HepG2 (cell line): ENCODE data around the gene C11orf16. TPM values are rescaled to one million over a fixed set of nuclear protein-coding genes. Genes with fewer than 3 reads are reported as not detected.

Experiments
- EHMT2 ChIP-seq: fragments of 200-600 bp; sonication (generic); IDR thresholded peaks from 2 replicates; pipeline ENCODE4 v1.7.0; 2017; ENCODE audit warnings: antibody characterized with exemption, low read depth, low read length, borderline replicate concordance
- FOXC1 ChIP-seq: sonication (generic); formaldehyde crosslinking; IDR thresholded peaks from 2 replicates; pipeline ENCODE4 v1.8.0; 2022; ENCODE audit warnings: mild to moderate bottlenecking, missing genetic modification reagents, borderline replicate concordance
- HIVEP1 ChIP-seq: sonication (generic); formaldehyde crosslinking; IDR thresholded peaks from 2 replicates; pipeline ENCODE4 v1.4.0; 2020; ENCODE audit warnings: mild to moderate bottlenecking, missing genetic modification reagents
- KDM2A ChIP-seq: sonication (generic); formaldehyde crosslinking; IDR thresholded peaks from 2 replicates; pipeline ENCODE4 v1.4.0; 2020; ENCODE audit warnings: low read depth, missing genetic modification reagents, borderline replicate concordance
- KLF16 ChIP-seq, 2 experiments: sonication (generic) in 1 of 2; formaldehyde crosslinking in 1 of 2; IDR thresholded peaks; 2 replicates each; pipeline versions ENCODE4 v1.6.1 to v1.8.0; 2016 to 2023; ENCODE audit warnings: missing genetic modification reagents in 2 of 2, missing compliant biosample characterization in 1 of 2
- RFX1 ChIP-seq: fragments of 450-650 bp; IDR thresholded peaks from 2 replicates; pipeline ENCODE4 v1.6.1; 2017
- SAFB2 ChIP-seq: sonication (generic); formaldehyde crosslinking; IDR thresholded peaks from 2 replicates; pipeline ENCODE4 v1.5.1; 2020; ENCODE audit warnings: missing genetic modification reagents, low read depth, mild to moderate bottlenecking, borderline replicate concordance
- SMAD1 ChIP-seq: sonication (generic); formaldehyde crosslinking; IDR thresholded peaks from 2 replicates; pipeline ENCODE4 v1.4.0; 2020; ENCODE audit warnings: missing genetic modification reagents, low read depth, mild to moderate bottlenecking, borderline replicate concordance
- STAG1 ChIP-seq: sonication (generic); formaldehyde crosslinking; IDR thresholded peaks from 2 replicates; pipeline ENCODE4 v1.4.0; 2020; ENCODE audit warnings: missing genetic modification reagents
- THRA ChIP-seq: sonication (generic); formaldehyde crosslinking; IDR thresholded peaks from 2 replicates; pipeline ENCODE4 v1.4.0; 2020; ENCODE audit warnings: missing genetic modification reagents, borderline replicate concordance
- ZBTB1 ChIP-seq: sonication (generic); formaldehyde crosslinking; IDR thresholded peaks from 2 replicates; pipeline ENCODE4 v1.4.0; 2020; ENCODE audit warnings: missing genetic modification reagents, borderline replicate concordance
- ZBTB7A ChIP-seq: sonication (generic); formaldehyde crosslinking; IDR thresholded peaks from 2 replicates; pipeline ENCODE4 v1.8.0; 2022; ENCODE audit warnings: mild to moderate bottlenecking, missing genetic modification reagents
- ZNF777 ChIP-seq: sonication (generic); formaldehyde crosslinking; IDR thresholded peaks from 2 replicates; pipeline ENCODE4 v1.4.0; 2020; ENCODE audit warnings: missing genetic modification reagents
- ZNF782 ChIP-seq: sonication (generic); formaldehyde crosslinking; IDR thresholded peaks from 2 replicates; pipeline ENCODE4 v1.4.0; 2020; ENCODE audit warnings: missing genetic modification reagents, mild to moderate bottlenecking, borderline replicate concordance
- polyA plus RNA-seq, 8 experiments: library from polyadenylated mRNA; depleted of rRNA in 3 of 8; stranded (reverse) in 7 of 8; unstranded in 1 of 8; fragments of >200 nt; fragmentation: Illumina TruSeq in 4 of 8; extraction: Trizol in 4 of 8; gene quantifications; 2 replicates each; pipeline versions ENCODE4 v1.2.1 to v1.2.3, GENCODE V29; 2011 to 2016; ENCODE audit warnings: low read depth in 4 of 8, missing spikeins in 1 of 8, mixed read lengths in 1 of 8; ENCODE audit not compliant: insufficient read depth in 1 of 8
- total RNA-seq, 5 experiments: library from RNA; depleted of rRNA; stranded (reverse); fragments of >200 nt; fragmentation: Illumina TruSeq; extraction: Trizol; gene quantifications; 2 replicates each; pipeline ENCODE4 v1.2.3, GENCODE V29; 2016; ENCODE audit warnings: low read depth in 1 of 5
- TF ChIP-seq, protein P1 (sequence below): sonication (generic); formaldehyde crosslinking; IDR thresholded peaks from 2 replicates; pipeline ENCODE4 v1.4.0; 2020; ENCODE audit warnings: missing genetic modification reagents
- TF ChIP-seq, protein P2 (sequence below): sonication (generic); formaldehyde crosslinking; IDR thresholded peaks from 2 replicates; pipeline ENCODE4 v1.4.0; 2020; ENCODE audit warnings: mild to moderate bottlenecking, missing genetic modification reagents

The C11orf16 gene
- total and polyA plus RNA-seq, 2 of the 13 experiments (the other 11 are each of a cell fraction or from before 2014, with no cell fraction given): not detected

DNA sequence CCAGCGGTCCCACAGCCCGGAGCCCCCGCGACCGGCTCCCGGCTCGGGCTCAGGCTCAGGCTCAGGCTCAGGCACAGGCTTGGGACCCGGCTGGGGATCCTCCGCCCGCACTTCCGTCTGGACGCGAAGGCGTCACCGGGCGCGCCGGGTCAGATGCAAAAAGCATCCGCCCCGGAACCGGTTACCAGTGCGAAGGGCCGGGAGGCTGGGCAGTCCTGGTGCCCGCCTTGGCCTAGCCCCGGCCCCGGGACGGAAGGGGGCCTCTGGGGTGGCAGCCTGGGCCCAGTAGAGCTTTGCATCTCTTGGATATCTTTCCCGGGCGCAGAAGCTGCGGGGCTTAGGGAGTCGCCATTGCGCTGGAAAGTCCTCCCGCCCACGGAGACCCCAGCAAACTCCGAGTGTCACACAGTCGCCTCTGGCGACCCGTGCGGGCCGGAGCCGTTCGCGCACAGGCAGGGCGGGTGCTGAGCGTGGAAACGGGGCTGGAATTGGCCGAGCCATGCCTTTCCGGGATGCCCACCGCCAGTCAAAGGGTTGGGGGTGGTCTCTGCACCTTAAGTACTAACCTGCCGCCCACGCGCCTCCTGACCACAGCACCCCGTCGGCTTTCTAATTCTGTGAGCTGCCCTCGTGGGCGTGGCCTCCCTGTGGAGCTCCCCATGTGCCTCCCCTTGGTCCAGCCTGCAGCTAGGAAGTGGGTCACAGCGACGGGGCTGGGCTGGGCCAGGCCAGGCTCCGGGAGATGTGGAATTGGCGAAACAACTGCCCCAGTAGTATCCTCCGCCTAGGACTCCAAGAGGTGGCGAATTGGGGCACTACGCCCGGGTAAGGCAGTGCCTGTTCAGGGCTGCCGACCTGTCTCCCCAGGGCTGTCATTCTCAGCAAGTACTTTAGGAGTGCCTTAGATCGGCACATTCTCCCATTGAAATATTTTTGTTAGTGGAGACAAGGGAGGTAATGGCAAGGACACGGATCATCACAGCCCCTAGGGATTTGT lies 31.9 kb upstream of the C11orf16 start, which contains the start of gene TMEM9B (continued):
- TF ChIP-seq, protein P1, sequence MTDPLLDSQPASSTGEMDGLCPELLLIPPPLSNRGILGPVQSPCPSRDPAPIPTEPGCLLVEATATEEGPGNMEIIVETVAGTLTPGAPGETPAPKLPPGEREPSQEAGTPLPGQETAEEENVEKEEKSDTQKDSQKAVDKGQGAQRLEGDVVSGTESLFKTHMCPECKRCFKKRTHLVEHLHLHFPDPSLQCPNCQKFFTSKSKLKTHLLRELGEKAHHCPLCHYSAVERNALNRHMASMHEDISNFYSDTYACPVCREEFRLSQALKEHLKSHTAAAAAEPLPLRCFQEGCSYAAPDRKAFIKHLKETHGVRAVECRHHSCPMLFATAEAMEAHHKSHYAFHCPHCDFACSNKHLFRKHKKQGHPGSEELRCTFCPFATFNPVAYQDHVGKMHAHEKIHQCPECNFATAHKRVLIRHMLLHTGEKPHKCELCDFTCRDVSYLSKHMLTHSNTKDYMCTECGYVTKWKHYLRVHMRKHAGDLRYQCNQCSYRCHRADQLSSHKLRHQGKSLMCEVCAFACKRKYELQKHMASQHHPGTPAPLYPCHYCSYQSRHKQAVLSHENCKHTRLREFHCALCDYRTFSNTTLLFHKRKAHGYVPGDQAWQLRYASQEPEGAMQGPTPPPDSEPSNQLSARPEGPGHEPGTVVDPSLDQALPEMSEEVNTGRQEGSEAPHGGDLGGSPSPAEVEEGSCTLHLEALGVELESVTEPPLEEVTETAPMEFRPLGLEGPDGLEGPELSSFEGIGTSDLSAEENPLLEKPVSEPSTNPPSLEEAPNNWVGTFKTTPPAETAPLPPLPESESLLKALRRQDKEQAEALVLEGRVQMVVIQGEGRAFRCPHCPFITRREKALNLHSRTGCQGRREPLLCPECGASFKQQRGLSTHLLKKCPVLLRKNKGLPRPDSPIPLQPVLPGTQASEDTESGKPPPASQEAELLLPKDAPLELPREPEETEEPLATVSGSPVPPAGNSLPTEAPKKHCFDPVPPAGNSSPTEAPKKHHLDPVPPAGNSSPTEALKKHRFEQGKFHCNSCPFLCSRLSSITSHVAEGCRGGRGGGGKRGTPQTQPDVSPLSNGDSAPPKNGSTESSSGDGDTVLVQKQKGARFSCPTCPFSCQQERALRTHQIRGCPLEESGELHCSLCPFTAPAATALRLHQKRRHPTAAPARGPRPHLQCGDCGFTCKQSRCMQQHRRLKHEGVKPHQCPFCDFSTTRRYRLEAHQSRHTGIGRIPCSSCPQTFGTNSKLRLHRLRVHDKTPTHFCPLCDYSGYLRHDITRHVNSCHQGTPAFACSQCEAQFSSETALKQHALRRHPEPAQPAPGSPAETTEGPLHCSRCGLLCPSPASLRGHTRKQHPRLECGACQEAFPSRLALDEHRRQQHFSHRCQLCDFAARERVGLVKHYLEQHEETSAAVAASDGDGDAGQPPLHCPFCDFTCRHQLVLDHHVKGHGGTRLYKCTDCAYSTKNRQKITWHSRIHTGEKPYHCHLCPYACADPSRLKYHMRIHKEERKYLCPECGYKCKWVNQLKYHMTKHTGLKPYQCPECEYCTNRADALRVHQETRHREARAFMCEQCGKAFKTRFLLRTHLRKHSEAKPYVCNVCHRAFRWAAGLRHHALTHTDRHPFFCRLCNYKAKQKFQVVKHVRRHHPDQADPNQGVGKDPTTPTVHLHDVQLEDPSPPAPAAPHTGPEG (CRISPR knock-in tag): peak; percentile 77; the same call in 1 of the 2 replicates
- 0 out of 2 replicates have a peak, but pooled peaks have one; percentile 9 for TF ChIP-seq HIVEP1 (CRISPR knock-in tag)
- TF ChIP-seq ZNF777 (CRISPR knock-in tag): peak; percentile 58
- peak; percentile 89; the same call in 1 of the 2 replicates for TF ChIP-seq SMAD1 (CRISPR knock-in tag)
- no peak for TF ChIP-seq ZBTB7A (CRISPR knock-in tag)
- TF ChIP-seq KDM2A (CRISPR knock-in tag): peak; percentile 84
- TF ChIP-seq ZBTB1 (CRISPR knock-in tag): no peak
- TF ChIP-seq SAFB2 (CRISPR knock-in tag): peak; percentile 77; the same call in 1 of the 2 replicates
- 0 out of 2 replicates have a peak, but pooled peaks have one; percentile 6 for TF ChIP-seq ZNF782 (CRISPR knock-in tag)
- TF ChIP-seq KLF16 (CRISPR knock-in tag; IDR thresholded peaks at IDR 0.05): 0 out of 4 replicates have a peak, but pooled peaks of 1 of the 2 experiments have one; percentile 69
- TF ChIP-seq, protein P2, sequence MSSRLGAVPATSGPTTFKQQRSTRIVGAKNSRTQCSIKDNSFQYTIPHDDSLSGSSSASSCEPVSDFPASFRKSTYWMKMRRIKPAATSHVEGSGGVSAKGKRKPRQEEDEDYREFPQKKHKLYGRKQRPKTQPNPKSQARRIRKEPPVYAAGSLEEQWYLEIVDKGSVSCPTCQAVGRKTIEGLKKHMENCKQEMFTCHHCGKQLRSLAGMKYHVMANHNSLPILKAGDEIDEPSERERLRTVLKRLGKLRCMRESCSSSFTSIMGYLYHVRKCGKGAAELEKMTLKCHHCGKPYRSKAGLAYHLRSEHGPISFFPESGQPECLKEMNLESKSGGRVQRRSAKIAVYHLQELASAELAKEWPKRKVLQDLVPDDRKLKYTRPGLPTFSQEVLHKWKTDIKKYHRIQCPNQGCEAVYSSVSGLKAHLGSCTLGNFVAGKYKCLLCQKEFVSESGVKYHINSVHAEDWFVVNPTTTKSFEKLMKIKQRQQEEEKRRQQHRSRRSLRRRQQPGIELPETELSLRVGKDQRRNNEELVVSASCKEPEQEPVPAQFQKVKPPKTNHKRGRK (CRISPR knock-in tag): no peak
- no peak; the same call in 1 of the 2 replicates for TF ChIP-seq RFX1
- peak; percentile 83; the same call in 1 of the 2 replicates for TF ChIP-seq FOXC1 (CRISPR knock-in tag)
- TF ChIP-seq THRA: 0 out of 2 replicates have a peak, but pooled peaks have one; percentile 13
- no peak for TF ChIP-seq EHMT2
- no peak for TF ChIP-seq STAG1 (CRISPR knock-in tag)
